Right atrium auricular region (tissue), 2 donors: ENCODE results near the gene PSMD4. TPM values are rescaled to one million over a fixed set of nuclear protein-coding genes. Genes with fewer than 3 reads are reported as not detected.

Source experiments
- DNase-seq: peaks from one replicate; pipeline ENCODE4 v3.0.0-alpha.2; 2019; ENCODE audit warnings: low spot score
- H3K27ac ChIP-seq, 2 donors: fragments of 200-600 bp; sonication (generic); 1 replicate in 1 of 2; 2 replicates in 1 of 2; pipeline ENCODE4 v1.5.1; 2016 to 2019
- H3K27me3 ChIP-seq, 2 donors: fragments of 200-600 bp; sonication (generic); one replicate each; pipeline versions ENCODE4 v1.5.1 to v1.6.0; 2017 to 2019
- H3K36me3 ChIP-seq: fragments of 200-600 bp; sonication (generic); one replicate; pipeline ENCODE4 v1.5.1; 2016
- H3K4me1 ChIP-seq, 2 donors: fragments of 200-600 bp; sonication (generic); one replicate each; pipeline versions ENCODE4 v1.5.1 to v1.6.0; 2017 to 2019
- H3K4me3 ChIP-seq, 2 donors: fragments of 200-600 bp; sonication (generic); 1 replicate in 1 of 2; 2 replicates in 1 of 2; pipeline ENCODE4 v1.5.1; 2017 to 2019; ENCODE audit warnings: mild to moderate bottlenecking in 1 of 2, moderate library complexity in 1 of 2
- H3K9me3 ChIP-seq, 2 donors: fragments of 200-600 bp; sonication (generic); one replicate each; pipeline ENCODE4 v1.5.1; 2019
- CTCF ChIP-seq, 2 donors: fragments of 200-600 bp; sonication (generic); IDR thresholded peaks; one replicate each; pipeline ENCODE4 v1.5.1; 2019; ENCODE audit warnings: antibody characterized with exemption in 2 of 2
- total RNA-seq, 2 donors: library from RNA; depleted of rRNA; stranded (reverse); fragments of >200 nt; gene quantifications; one replicate each; pipeline ENCODE4 v1.1.0, GENCODE V29; 2016

The PSMD4 gene
- total RNA-seq, 2 donors from 2014 or later: 109 to 157 TPM

GRCh38 chr1:151289991-151290708 is 35.6 kb downstream of the PSMD4 start:
- Histone ChIP-seq H3K27ac (no peak overlapping the region), H3K4me3 (no peak overlapping the region), H3K27me3 (no peaks in the 10 kb centered on the region), H3K4me1 (no peaks in the 10 kb centered on the region), H3K36me3 (peaks cover 95% of the 10 kb centered on the region), H3K9me3 (no peaks in the 10 kb centered on the region)
- TF ChIP-seq CTCF (IDR thresholded peaks at IDR 0.05): no peak
- no peak for DNase-seq

GRCh38 chr1:151290709-151291303 is 36.3 kb downstream of the PSMD4 start:
- no peak for TF ChIP-seq CTCF (IDR thresholded peaks at IDR 0.05)
- DNase-seq: no peak
- Histone ChIP-seq H3K9me3 (no peaks in the 10 kb centered on the region), H3K4me1 (no peaks in the 10 kb centered on the region), H3K27me3 (no peaks in the 10 kb centered on the region), H3K27ac (no peak overlapping the region), H3K36me3 (peaks cover 98% of the 10 kb centered on the region), H3K4me3 (no peak overlapping the region)

GRCh38 chr1:151292207-151293030 is 37.9 kb downstream of the PSMD4 start:
- no peak for DNase-seq
- H3K36me3 ChIP-seq: peaks cover 98% of the 10 kb centered on the region
- no peak for TF ChIP-seq CTCF (IDR thresholded peaks at IDR 0.05)
- H3K9me3 ChIP-seq: no peaks in the 10 kb centered on the region
- H3K4me1 ChIP-seq: no peaks in the 10 kb centered on the region
- H3K27ac ChIP-seq: no peak overlapping the region
- H3K4me3 ChIP-seq: no peak overlapping the region
- no peaks in the 10 kb centered on the region for H3K27me3 ChIP-seq

GRCh38 chr1:151293093-151293492 is 38.6 kb downstream of the PSMD4 start:
- Histone ChIP-seq H3K36me3 (peaks cover 98% of the 10 kb centered on the region), H3K9me3 (no peaks in the 10 kb centered on the region), H3K4me3 (no peak overlapping the region), H3K27ac (no peak overlapping the region), H3K4me1 (no peaks in the 10 kb centered on the region), H3K27me3 (no peaks in the 10 kb centered on the region)
- no peak for DNase-seq
- no peak for TF ChIP-seq CTCF (IDR thresholded peaks at IDR 0.05)

- H3K27ac ChIP-seq: no peak overlapping the region
- no peak for DNase-seq
- no peak overlapping the region for H3K4me3 ChIP-seq
- no peaks in the 10 kb centered on the region for H3K4me1 ChIP-seq
- H3K27me3 ChIP-seq: no peaks in the 10 kb centered on the region
- H3K9me3 ChIP-seq: no peaks in the 10 kb centered on the region
- H3K36me3 ChIP-seq: peaks cover 100% of the 10 kb centered on the region
- no peak for TF ChIP-seq CTCF (IDR thresholded peaks at IDR 0.05)
Observed at GRCh38 chr1:151294742-151295462, 40.4 kb downstream of the PSMD4 start.
